Chondrocyte (in vitro differentiated cells): ENCODE measurements around the gene WAPL. TPM values are rescaled to one million over a fixed set of nuclear protein-coding genes. Genes with fewer than 3 reads are reported as not detected.

Source experiments
- DNase-seq: peaks from one replicate; pipeline ENCODE4 v3.0.0; 2021; ENCODE audit warnings: mixed read lengths, low spot score
- H3K27ac Mint-ChIP-seq: one replicate; pipeline ENCODE4 v1.8.0; 2021; ENCODE audit warnings: mild to moderate bottlenecking, moderate library complexity, mixed read lengths; ENCODE audit not compliant: unreplicated experiment
- H3K27me3 Mint-ChIP-seq: 2 replicates; pipeline ENCODE4 v1.8.0; 2021; ENCODE audit warnings: low read depth, mixed read lengths
- H3K36me3 Mint-ChIP-seq: 2 replicates; pipeline ENCODE4 v1.8.0; 2021; ENCODE audit warnings: low read depth, mixed read lengths
- H3K4me1 Mint-ChIP-seq: 2 replicates; pipeline ENCODE4 v1.8.0; 2021; ENCODE audit warnings: low read depth, mild to moderate bottlenecking, mixed read lengths
- H3K4me3 Mint-ChIP-seq: one replicate; pipeline ENCODE4 v1.8.0; 2021; ENCODE audit warnings: mild to moderate bottlenecking, moderate library complexity, mixed read lengths; ENCODE audit not compliant: unreplicated experiment
- H3K9me3 Mint-ChIP-seq: 2 replicates; pipeline ENCODE4 v1.8.0; 2021; ENCODE audit warnings: low read depth, mixed read lengths
- CTCF ChIP-seq: fragments of 200-600 bp; sonication (generic); IDR thresholded peaks from 2 replicates; pipeline ENCODE4 v1.5.0; 2021; ENCODE audit warnings: antibody characterized with exemption, mild to moderate bottlenecking, moderate library complexity
- total RNA-seq: library from RNA; stranded (reverse); gene quantifications from 3 replicates; pipeline ENCODE4 v1.2.1, GENCODE V29; 2021

WAPL gene
- total RNA-seq, 1 donor from 2014 or later: 29.1 TPM

GRCh38 chr10:86508217-86508616 is 13.4 kb downstream of the WAPL start:
- Mint-ChIP-seq H3K27ac (no peak overlapping the region), H3K4me3 (no peak overlapping the region)

GRCh38 chr10:86506499-86506898 is 15.1 kb downstream of the WAPL start:
- Mint-ChIP-seq H3K4me1 (peaks cover 16% of the 10 kb centered on the region), H3K4me3 (no peak overlapping the region), H3K36me3 (peaks cover 7% of the 10 kb centered on the region), H3K27ac (peak overlapping the region; percentile 74), H3K9me3 (no peaks in the 10 kb centered on the region), H3K27me3 (no peaks in the 10 kb centered on the region)
- DNase-seq: no peak
- no peak for TF ChIP-seq CTCF

More at GRCh38 chr10:86508217-86508616, 13.4 kb downstream of the WAPL start:
- H3K36me3 Mint-ChIP-seq: peaks cover 3% of the 10 kb centered on the region
- peaks cover 20% of the 10 kb centered on the region for H3K4me1 Mint-ChIP-seq
- no peak for TF ChIP-seq CTCF
- no peak for DNase-seq
- H3K9me3 Mint-ChIP-seq: no peaks in the 10 kb centered on the region
- H3K27me3 Mint-ChIP-seq: no peaks in the 10 kb centered on the region

GRCh38 chr10:86506062-86506461 is 15.5 kb downstream of the WAPL start:
- Mint-ChIP-seq H3K36me3 (peaks cover 7% of the 10 kb centered on the region), H3K9me3 (no peaks in the 10 kb centered on the region), H3K4me1 (peaks cover 21% of the 10 kb centered on the region), H3K4me3 (no peak overlapping the region), H3K27me3 (no peaks in the 10 kb centered on the region), H3K27ac (peak overlapping the region; percentile 74)
- no peak for TF ChIP-seq CTCF
- no peak for DNase-seq

DNA sequence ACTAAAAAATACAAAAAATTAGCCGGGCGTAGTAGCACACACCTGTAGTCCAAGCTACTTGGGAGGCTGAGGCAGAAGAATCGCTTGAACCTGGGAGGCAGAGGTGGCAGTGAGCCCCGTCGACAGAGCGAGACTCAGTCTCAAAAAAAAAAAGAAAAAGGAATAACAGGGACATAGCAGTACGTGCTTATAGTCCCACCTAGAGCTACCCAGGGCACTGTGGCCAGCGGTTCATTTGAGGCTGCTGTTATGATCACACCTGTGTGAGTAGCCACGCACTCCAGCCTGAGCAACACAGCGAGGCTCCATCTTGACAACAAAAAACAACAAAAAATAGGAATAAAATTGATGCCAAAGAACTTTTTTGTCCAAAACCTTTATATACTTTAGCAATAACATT is 17.1 kb downstream of the WAPL start:
- no peak for DNase-seq
- Mint-ChIP-seq H3K4me3 (no peak overlapping the region), H3K4me1 (peaks cover 25% of the 10 kb centered on the region), H3K27me3 (no peaks in the 10 kb centered on the region), H3K27ac (no peak overlapping the region), H3K36me3 (peaks cover 19% of the 10 kb centered on the region), H3K9me3 (no peaks in the 10 kb centered on the region)
- TF ChIP-seq CTCF: no peak

- Mint-ChIP-seq H3K4me3 (no peak overlapping the region), H3K9me3 (no peaks in the 10 kb centered on the region), H3K27ac (peak overlapping the region; percentile 49), H3K27me3 (no peaks in the 10 kb centered on the region), H3K4me1 (peaks cover 28% of the 10 kb centered on the region), H3K36me3 (peaks cover 29% of the 10 kb centered on the region)
- no peak for DNase-seq
- no peak for TF ChIP-seq CTCF
Measured at GRCh38 chr10:86500846-86501245, 20.7 kb downstream of the WAPL start.
